OCI-M2 (cell line): Measurements from ENCODE around the gene MYPOP.
"Not testable (repeated sequence)": the region's sequence is repeated elsewhere in the genome, so short reads cannot be mapped to it uniquely, and the experiment has no call there.

Experiments used
- DNase-seq: peaks from one replicate; lab custom pipeline; 2025; ENCODE audit not compliant: unreplicated experiment; lab: John Stamatoyannopoulos, UW

The MYPOP gene

DNA sequence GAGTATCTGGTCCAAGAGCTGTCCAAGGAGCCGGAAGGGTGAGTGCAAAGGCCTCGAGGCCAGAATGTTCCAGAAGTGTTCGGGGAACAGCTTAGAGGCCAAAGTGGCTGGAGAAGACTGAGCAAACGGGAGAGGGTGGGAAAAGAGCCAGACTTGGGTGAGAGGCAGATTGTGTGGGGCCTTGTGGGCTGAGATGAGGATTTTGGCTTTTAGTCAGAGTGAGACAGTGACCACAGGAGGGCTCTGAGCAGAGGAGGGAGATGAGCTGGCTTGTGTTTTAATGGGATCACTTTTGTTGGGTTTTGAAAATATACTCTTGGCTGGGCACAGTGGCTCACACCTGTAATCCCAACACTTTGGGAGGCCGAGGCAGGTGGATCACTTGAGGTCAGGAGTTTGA, 6.5 kb upstream of the MYPOP start:
- DNase-seq, result no peak

DNA sequence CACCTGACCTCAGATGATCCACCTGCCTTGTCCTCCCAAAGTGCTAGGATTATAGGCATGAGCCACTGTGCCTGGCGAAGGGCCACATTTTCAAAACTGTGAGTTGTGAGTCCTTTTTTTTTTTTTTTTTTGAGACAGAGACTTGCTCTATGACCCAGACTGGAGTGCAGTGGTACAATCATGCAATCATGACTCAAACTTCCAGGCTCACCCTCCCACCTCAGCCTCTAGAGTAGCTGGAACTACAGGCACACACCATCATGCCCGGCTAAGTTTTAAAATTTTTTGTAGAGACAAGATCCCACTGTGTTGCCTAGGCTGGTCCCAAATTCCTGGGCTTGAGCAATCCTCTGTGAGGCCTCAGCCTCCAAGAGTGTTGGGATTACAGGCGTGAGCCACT, 3.8 kb upstream of the MYPOP start:
- DNase-seq, result no peak

DNA sequence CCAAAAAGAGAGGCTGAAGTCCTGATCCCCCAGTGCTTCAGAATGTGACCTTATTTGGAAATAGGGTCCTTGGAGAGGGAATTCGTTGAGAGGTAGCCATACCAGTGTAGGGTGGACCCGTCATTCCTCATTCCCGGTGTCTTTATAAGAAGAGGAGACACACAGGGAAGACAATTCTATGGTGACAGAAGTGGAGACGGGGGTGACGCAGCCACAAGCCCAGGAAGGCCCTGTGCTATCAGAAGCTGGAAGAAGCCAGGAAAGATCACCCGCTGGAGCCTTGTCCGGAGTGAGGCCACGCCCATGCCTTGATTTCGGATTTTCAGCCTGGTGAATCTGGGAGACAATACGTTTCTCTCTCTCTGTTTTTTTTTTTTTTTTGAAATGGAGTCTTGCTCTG, 2.6 kb upstream of the MYPOP start:
- DNase-seq, result no peak

DNA sequence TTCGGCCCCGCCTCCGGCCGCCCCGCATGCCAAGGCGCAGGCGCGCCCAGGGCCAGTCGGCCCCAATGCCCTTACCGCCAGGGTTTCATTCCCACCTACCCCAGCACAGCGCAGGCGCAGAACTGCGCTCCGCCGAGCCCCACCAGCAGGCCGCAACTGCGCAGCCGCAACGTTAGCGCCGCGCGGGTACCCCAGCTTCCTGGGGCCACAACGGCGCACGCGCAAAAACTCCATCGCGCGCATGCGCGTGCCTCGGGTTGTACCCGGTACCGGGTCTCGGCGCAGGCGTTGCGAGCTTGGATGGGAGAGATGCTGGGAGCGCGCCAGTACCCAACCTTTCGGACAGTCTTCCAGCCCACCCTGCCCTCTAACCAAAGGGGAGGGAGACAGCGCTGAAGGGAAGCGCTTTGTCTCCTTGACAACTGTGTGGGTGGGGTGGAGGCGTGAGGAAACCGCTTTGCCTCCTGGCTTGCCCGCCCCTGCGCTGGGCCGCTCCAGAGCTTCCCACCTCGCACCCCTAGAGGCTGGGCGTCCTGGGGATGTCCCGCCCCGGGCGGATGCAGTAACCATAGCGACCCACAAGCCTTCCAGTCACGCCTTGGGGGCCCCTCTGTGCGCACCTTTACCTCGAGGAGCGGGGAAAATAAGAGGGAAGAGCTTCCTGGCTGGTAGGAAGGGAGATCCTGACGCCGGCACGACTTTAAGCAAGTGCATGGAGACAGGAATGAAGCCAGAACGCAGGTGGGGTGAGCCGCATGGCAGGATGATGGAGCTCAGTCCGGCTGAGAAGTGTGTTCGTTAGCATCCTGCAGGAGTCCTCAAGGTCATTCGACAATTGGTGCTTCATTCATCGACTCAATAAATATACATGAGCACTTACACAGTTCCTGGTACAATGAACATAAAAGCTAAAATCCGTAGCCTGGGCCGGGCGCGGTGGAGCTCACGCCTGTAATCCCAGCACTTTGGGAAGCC, 525 bp upstream of the MYPOP start:
- peak; percentile 94 for DNase-seq

DNA sequence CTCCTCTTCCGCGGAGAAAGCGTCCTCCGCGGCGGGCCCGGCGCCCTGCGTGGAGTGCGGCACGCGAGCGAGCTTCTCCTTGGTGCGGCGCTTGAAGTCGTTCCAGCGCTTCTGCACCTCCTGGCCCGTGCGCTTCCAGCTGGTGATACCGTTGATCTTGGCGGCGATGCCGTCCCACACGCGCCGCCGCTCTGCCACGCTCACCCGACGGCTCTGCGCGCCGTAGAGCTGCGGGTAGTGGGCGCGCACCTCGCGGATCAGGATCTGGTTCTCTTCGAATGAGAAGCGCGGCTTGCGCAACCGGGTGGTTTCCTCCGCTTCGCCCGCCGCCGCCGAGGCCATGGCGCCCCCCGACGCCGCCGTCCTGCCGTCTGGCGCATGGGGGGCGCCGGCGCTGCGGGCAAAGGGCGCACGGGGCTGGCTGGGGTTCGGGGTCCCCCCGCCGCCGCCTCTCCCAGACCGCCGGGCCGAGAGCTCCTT, 941 bp downstream of the MYPOP start:
- no peak for DNase-seq

DNA sequence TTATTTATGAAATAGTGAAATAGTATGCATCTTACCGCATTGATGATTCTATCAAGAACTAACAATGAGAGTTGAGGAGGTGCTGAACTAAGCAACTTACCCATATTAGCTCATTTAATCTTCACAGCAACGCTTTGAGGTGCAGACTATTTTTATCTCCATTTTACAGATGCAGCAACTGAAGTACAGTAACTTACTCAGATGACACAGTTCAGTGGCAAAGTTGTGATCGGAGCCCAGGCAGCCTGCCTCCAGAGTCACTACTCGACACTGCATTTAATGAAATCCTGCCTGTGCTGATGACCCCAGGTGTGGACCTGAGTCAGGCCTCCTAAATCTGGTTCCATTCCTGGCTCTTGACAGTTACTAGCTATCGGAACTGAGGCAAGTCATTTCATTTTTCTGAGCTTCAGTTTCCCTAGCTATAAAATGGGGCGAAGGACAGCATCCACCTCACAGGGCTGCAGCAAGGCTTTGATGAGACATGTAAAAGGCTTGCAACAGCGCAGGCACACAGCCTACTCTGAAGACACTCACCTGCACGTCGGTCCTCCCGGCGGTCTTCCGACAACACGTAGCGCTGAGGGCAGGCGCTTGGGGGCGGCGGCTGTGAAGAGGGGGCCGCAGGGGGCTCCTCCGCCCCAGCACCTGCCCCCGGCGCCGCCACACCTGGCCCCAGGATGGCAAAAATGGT, 1.5 kb downstream of the MYPOP start:
- no peak for DNase-seq

DNA sequence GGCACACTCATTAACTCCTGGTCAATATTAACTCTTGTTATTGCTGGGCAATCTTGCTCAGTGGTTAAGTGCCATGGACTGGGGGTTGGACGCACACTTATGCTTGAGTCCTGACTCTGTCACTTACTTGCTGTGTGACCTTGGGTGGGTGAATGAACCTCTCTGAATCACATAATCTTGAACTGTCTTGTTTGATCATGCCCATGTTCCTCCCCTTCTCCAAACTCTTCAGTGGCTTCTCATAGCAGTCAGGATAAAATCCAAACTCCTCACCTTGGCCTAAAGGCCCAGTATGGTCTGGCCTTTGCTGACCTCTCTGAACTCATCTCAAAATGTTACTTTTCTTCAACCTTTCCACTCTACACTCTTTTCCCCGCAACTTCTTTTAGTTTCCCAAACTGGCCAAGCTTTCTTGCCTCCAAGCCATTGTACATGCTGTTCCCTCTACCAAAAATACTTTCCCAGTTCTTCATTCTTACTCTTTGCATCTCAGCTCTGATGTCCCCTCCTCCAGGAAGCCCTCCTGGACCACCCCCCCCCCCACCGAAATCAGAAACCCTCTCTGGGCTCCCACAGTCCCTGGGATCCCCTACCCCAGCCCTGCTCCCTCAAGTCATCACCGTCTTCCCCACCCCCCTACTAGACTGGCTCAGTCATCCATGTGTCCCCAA, 2.4 kb downstream of the MYPOP start:
- no peak for DNase-seq

DNA sequence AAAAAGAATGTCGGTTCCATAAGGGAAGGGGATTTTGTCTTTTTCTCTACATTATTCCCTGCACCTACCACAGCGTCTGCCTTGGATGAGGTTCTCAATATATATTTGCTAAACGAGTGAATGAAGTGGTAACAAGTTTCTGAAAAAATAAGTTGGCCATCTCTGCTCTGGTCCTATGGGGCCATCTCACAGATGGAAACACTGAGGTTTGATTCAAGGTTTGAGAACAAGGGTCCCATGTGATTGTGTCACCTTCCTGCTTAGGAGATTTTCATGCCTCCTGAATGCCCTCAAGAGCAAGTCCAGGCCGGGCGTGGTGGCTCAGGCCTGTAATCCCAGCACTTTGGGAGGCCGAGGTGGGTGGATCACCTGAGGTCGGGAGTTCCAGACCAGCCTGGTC, 3.2 kb downstream of the MYPOP start:
- DNase-seq, result no peak

DNA sequence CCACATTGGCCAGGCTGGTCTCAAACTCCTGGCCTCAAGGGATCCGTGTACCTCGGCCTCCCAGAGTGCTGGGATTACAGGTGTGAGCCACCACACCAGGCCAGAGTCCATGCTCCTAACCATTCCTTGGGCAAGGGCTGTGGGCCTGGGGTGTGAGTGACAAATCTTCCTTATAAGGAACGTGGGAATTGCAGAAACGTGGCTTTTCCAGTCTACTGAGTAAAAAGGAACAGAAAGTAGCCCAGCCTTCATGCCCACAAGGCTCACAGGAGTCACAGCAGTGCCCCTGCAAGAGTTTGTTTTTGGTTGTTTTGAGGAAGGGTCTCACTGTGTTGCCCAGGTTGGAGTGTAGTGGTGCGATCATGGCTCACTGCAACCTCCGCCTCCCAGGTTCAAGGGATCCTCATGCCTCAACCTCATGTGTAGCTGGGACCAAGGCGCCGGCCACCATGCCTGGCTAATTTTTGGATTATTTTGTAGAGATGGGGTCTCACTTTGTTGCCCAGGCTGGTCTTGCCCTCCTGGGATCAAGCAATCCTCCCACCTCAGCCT, 5.1 kb downstream of the MYPOP start:
- no peak for DNase-seq

DNA sequence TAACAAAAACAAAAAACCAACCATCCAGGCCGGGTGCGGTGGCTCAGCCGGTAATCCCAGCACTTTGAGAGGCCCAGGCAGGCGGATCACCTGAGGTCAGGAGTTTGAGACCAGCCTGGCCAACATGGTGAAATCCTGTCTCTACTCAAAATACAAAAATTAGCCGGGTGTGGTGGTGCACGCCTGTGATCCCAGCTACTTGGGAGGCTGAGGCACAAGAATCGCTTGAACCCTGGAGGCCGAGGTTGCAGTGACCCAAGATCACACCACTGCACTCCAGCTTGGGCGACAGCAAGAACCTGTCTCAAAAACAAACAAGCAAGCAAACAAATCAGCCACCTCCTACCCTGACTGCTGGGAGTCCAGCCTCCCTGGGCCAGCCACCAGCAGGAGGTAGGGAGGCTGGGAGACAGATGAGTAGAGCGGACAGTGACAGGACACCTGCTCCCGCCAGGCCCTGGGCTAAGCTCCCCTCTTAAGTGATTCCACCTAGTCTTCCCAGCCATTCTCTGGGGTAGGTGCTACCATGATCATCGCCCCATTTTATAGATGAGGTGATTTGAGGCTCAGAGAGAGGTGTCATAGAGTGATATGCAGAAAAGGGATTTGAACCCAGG, 6.3 kb downstream of the MYPOP start:
- DNase-seq, result not testable (repeated sequence)

DNA sequence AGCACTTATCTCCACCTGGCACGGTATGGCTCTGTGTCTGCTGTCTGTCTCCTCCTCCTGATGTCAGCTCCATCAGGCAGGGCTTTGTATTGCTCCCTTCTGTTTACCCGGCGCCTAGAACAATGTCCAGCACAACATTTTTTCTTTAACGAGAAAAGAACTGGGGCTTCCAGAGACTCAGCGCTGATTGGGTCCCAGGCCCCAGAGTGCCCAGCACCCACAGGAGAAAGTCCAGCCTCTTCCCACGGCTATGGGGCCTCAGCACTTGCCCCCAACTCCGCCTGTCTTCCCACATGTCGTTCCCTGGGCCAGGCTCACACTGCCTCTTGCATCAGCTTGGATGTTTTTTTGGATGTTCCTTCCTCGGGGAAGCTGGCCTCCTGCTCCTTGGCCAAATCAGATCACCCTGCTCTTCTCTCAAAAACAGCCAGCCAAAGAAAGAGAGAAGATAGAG, 6.9 kb downstream of the MYPOP start:
- DNase-seq, result no peak

DNA sequence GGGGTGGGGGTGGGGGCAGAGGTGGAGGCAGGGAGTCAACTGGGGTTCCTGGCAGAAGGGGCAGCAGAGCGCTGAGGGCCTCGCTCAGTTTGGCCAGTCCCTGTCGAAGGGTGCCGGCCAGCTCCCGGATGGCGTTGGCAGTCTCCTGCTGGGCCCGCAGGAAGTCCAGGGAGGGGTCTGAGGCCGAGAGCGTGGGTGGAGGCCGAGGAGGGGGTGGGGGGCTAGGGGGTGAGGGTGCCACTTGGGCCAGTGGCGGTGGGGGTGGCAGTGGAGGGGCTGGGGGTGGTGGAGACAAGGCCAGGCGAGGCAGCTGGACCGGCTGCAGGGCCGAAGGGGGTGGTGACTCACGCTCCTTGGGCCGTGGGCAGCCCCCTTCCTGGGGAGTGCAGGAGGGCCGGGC, 11.5 kb downstream of the MYPOP start:
- DNase-seq, result no peak

DNA sequence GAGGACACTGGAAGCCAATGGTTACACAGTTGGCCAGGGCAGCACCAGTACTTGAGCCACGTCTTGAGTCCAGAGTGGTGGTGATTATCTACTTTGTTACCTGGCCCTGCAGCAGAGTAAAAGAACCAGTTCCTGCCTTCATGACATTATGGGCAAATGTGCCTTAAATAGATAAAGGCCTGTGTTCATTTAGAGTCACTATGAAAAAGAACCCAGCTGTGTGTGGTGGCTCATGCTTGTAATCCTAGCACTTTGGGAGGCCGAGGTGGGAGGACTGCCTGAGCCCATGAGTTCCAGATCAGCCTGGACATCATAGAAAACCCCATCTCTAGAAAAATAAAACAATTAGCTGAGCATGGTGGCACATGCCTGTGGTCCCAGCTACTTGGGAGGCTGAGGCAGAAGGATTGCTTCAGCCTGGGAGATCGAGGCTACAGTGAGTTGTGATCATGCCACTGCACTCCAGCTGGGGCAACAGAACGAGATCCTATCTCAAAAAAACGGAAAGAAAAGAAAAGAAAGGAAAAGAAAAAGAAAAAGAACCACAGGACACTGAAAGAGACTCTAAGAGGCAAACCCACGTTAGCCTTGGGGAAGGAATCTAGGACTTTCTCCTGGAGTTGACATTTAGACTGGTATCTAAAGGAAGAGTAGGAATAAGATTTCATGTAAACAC, 13.1 kb downstream of the MYPOP start:
- DNase-seq, result peak; percentile 44

DNA sequence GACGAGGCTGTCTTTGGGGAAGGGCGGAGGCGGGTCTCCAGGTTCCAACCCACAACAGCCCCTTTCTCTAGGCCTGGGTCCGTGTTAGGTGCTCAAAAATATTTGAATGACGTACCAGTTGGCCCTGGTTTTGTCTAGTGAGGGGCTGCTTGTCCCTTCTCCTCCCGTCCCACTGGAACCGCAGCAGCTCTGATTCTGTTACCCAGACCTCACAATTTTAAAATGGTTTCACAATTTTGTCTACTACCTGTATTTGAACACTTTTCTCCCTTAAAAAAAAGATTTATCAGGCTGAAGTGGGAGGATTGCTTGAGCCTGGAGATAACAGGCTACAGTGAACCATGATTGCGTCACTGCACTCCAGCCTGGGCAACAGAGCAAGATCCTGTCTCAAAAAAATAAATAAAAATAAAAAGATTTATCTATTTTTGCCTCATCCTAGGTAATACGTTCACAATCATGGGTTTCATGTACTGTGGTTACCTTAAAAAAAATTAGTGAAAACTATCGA, 15.2 kb downstream of the MYPOP start:
- DNase-seq, result no peak

DNA sequence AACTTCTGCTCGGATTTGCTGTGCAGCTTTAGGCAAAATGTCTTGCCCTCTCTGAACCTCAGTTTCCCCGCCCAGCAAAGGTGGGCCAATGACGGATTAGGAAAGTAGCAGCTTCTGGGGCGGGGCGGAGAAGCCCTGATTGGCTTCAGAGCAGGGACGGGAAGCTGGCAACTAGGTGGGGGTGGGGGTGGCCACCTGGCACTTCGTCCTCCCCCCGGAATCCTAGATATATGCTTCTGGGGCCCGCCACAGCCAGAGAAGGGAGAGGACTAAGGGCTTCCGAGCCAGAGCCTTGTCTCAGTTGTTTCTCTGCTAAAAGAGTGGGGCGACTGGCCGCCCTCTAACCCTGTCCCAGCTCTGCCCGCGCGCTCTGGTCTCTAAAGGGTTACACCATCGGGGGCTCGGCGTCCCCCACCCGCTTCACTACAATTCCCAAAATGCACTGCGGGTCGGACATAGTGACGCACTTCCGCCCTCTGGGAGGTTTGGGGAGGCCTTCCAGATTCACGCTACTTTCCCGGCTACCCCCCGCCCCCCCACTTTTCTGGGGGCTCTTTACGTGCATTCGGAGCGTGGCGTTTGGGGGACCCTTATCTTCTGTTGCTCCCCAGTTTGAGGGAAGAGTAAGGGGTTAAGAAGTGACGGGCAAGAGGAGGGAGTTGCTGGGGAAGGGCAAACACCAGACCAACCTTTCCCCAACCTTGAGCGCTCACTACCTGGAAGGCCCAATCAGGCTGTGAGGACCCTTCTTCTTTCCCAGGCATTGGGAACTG, 15.8 kb downstream of the MYPOP start:
- DNase-seq, result peak; percentile 77

DNA sequence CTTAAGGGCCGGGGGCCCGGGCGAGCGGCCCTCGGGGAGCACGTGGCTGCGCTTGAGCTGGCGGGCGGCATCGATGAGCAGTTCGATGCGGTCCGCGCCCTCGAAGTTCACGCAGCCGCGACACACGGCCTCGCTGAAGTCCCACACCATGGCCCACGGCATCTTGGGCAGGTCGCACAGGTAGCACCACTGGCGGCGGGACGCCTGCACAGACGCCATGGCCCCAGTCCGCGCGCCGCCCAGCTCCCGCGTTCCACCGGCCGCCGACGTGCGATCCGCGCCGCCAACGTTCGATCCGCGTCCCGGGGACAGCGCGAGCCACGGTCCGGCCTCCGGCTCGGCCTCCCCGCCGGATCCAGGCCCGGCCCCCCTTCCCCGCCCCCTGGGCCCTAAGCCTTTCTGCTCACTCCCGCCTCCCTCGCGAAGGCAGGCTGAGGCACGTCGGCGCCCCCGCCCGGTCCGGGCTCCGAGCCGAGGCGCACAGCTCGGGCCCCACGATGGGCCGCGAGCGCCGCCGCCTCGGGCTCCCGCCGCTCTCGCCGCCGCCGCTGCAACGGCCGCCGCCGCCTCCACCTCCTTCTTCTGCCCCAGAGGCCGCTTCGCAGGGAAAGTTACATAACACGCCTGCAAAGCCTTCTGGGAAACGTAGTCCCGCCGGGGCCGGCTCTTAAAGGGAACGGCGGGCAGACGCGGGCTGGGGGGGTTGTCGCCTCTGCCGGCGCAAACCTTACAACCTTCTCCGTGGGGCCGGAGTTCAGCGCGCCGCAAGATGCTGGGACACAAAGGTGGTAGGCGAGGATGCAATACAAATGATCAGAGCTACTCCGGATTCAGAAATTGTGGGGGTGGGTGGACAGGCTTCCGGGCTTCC, 16.6 kb downstream of the MYPOP start, which contains the start of gene IRF2BP1:
IRF2BP1 (minus strand) TSS at position 586 of the 871 bp plus-strand sequence; CDS start at position 219, 367 bp downstream.
- peak; percentile 30 for DNase-seq

DNA sequence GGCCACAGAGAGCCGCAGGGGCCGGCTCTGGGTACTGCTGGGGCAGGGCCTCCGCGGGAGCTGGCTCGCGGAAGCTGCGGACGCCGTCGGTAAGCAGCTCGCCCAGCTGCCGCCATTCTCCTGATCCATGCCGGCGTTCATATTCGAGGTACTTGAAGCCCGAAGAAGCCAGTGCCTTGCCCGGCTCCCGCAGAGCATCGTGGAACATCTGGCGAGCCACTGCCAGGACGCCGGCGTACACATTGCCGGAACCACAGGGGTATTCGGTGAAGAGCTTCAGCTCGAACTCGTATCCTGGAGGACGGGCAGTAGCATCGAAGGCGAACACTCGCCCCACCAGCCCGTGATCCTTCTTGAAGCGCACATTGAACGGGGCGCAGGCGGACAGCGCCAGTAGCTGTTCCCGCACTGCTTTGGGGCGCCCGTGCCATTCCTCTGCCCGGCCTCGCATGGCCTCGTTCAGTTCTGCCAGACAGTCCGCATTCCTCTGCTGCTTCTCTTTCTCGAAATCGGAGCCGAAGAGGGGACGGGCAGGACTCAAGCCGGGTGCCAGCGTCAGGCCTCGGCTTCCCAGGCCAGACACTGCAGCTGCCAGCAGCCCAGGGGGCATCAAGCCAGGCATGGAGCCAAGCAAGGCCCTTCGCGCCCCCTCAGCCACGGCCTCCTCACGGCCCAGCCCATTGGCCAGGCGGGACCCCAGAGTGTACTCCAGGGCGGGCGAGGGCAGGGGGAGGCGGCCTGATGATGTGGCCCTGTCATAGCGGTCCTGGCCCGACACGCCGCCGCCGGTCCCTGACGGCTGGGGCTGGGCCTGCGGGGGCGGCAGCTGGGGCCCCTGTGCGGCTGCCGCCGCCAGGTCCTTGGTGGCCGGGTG, 17.5 kb downstream of the MYPOP start:
- DNase-seq, result no peak
